IMR-90 (cell line): ENCODE results near the gene TREM2.

ENCODE experiments used
- BHLHE40 ChIP-seq: fragments of 150-350 bp; IDR thresholded peaks from 2 replicates; pipeline ENCODE4 v1.6.1; 2016; ENCODE audit warnings: mild to moderate bottlenecking, low read depth, low read length
- CEBPB ChIP-seq: IDR thresholded peaks from 2 replicates; pipeline ENCODE4 v1.6.1; 2012; ENCODE audit warnings: low read depth, low read length, improper control_type of control experiment
- ELK1 ChIP-seq: fragments of 150-350 bp; IDR thresholded peaks from 2 replicates; pipeline ENCODE4 v1.6.1; 2016; ENCODE audit warnings: low read depth, mild to moderate bottlenecking, low read length, moderate library complexity, borderline replicate concordance
- MAZ ChIP-seq: IDR thresholded peaks from 2 replicates; pipeline ENCODE4 v1.6.1; 2012; ENCODE audit warnings: low read depth, mild to moderate bottlenecking, low read length, improper control_type of control experiment, moderate library complexity, borderline replicate concordance
- POLR2A ChIP-seq: IDR thresholded peaks from 2 replicates; pipeline ENCODE4 v1.6.1; 2012; ENCODE audit warnings: mild to moderate bottlenecking, low read depth, low read length
- RAD21 ChIP-seq: IDR thresholded peaks from 2 replicates; pipeline ENCODE4 v1.6.1; 2012; ENCODE audit warnings: low read length, improper control_type of control experiment
- RCOR1 ChIP-seq: IDR thresholded peaks from 2 replicates; pipeline ENCODE4 v1.6.1; 2012; ENCODE audit warnings: mild to moderate bottlenecking, low read length, improper control_type of control experiment; ENCODE audit not compliant: insufficient replicate concordance
- RFX5 ChIP-seq: IDR thresholded peaks from 2 replicates; pipeline ENCODE4 v1.8.0; 2012; ENCODE audit warnings: low read depth, mild to moderate bottlenecking, low read length, moderate library complexity
- USF2 ChIP-seq: fragments of 150-350 bp; IDR thresholded peaks from 2 replicates; pipeline ENCODE4 v1.6.1; 2017; ENCODE audit warnings: mild to moderate bottlenecking, antibody characterized with exemption, low read length, low read depth
- TF ChIP-seq, protein P1 (sequence below): conservative IDR thresholded peaks from 2 replicates; pipeline ENCODE4 v1.5.1; 2012; ENCODE audit warnings: mild to moderate bottlenecking, low read depth, low read length, improper control_type of control experiment

GRCh38 chr6:41132254-41132653 is 30.7 kb downstream of the TREM2 start:
- TF ChIP-seq, protein P1, sequence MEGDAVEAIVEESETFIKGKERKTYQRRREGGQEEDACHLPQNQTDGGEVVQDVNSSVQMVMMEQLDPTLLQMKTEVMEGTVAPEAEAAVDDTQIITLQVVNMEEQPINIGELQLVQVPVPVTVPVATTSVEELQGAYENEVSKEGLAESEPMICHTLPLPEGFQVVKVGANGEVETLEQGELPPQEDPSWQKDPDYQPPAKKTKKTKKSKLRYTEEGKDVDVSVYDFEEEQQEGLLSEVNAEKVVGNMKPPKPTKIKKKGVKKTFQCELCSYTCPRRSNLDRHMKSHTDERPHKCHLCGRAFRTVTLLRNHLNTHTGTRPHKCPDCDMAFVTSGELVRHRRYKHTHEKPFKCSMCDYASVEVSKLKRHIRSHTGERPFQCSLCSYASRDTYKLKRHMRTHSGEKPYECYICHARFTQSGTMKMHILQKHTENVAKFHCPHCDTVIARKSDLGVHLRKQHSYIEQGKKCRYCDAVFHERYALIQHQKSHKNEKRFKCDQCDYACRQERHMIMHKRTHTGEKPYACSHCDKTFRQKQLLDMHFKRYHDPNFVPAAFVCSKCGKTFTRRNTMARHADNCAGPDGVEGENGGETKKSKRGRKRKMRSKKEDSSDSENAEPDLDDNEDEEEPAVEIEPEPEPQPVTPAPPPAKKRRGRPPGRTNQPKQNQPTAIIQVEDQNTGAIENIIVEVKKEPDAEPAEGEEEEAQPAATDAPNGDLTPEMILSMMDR = no peak
- TF ChIP-seq ELK1 (no peak), POLR2A (no peak), MAZ (no peak), RFX5 (no peak), BHLHE40 (no peak), CEBPB (no peak), USF2 (no peak), RAD21 (no peak), RCOR1 (no peak)
